HG03439 (cell line): ENCODE measurements around the gene MACROD2.
"Not testable (repeated sequence)": the region's sequence is repeated elsewhere in the genome, so short reads cannot be mapped to it uniquely, and the experiment has no call there.

ENCODE experiments used
- ATAC-seq: cut with Tn5 transposase; IDR thresholded peaks from one replicate; pipeline ENCODE4 v1.9.1; 2021; ENCODE audit warnings: mild to moderate bottlenecking, moderate library complexity; ENCODE audit not compliant: unreplicated experiment

The MACROD2 gene

DNA sequence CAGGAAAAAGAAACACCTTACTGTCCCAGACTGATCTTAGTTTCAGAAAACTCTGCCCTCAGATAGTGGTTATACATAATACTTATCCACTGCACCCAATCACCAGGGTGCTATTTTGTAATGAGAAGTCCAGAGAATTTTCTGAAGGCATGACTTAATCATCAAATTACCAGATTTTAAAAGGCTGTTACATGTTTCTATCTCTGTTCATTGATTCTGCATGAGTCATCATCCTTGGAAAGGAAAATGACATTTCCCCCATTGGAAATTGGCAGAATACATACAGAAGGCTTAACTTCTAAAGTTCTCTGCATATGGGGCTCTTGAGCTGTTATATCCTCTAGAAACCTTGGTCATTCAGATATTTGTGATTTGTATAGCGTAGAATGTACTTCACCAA, 930.0 kb downstream of the MACROD2 start:
- ATAC-seq, result no peak

DNA sequence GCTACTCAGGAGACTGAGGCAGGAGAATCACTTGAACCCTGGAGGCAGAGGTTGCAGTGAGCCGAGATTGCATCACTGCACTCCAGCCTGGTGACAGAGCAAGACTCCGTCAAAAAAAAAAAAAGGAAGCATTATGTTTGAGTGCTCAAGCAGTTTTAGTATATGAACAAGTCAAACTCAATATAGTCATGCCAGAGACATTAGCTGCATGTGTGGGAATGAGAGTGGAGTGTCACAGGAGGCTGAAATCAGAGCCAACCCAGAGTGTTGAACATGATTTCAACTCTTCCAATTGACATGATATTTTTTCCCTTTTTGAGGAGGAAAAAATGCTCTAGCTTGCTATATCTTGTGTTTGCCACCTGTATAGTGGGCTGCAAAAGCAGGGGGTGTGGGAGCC, 931.1 kb downstream of the MACROD2 start:
- not testable (repeated sequence) for ATAC-seq

DNA sequence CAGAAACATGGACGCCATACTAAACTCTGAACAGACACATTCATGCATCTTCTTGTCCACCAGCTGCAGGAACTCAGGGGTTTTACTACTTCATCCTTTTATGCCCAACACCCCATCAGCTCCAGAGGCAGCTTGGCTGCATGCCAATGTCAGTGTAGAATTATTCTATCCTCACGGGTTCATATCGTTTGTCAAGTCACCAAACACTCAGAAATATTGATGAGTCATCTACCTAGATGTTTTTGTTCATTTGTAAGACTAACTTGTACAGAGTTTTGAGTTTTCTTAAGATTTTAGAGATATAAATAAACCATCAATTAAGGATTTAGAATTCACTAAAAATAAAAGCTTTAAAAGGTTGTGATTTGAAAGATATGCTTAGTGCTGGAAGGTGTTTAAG, 932.8 kb downstream of the MACROD2 start:
- no peak for ATAC-seq

DNA sequence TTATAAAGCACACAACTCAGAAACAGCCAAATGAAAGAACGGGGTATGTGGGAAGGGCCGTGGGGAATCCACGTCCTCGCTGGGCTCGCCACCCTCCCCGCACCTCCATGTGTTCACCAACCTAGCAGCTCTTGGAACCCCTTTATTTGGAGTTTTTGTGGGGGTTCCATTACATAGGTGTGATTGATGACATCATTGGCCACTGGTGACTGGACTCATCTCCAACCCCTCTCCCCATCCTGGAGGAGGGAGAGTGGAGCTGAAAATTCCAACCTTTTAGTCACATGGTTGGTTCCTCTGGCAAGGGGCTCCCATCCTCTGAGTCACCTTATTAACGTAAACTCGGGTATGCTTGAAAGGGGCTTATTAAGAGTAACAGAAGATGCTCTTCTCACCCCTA, 934.1 kb downstream of the MACROD2 start:
- ATAC-seq, result no peak

DNA sequence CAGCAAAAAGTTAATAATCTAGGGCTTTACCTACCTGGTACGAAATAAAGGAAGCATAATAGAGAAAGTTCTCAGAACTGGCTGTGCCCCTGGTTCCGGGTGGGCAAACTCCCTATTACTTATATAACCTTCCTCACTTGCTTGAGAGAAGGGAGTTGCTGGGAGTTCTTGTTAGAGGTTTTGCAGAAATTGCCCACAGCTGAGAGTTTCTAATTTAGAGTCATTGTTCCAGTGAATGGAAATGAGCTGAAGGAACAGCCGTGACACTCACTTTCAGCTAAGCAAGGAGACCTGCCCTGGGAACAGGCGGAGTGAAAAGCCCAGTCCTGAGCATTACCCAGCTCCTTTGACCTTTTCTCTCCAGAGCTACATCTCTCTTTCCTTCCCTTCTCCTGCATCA, 936.7 kb downstream of the MACROD2 start:
- ATAC-seq, result no peak

DNA sequence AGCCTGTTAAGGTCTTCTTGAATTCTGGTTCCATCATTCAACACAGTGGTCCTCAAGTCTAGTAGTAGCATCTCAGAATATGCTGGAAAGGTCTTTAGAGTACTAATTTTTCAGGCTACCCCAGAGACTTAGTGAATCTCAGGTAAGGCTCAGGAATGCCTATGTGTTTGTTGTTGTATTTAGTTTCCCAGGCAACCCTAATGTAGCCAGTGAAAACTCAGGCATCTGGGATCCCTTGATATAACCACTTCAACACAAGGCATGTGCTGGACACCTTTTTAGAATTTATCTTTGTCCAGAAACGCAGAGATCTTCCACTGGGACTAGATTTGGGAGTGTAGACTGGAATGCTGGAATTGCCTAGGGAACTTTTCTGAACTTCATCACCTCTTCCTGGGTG, 940.0 kb downstream of the MACROD2 start:
- ATAC-seq, result no peak

DNA sequence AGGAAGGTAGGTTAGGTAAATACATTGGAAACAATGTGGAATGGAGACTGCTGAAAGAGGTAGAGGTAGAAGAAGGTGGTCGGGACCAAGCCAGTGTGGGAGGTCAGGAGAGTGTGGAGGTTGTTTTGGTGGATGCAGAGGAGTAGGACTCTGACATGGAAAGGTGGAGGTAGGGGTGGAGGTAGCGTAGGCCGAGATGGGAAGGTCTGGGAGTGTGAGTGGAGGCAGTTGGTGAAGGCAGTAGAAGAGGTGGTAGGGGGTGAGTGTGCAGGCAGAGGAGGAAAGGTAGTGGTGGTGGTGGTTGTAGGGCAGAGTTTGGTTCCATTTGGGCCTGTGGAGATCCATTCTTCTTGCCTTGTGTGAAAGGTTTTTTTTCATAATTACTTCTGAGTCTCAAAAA, 941.7 kb downstream of the MACROD2 start:
- no peak for ATAC-seq

DNA sequence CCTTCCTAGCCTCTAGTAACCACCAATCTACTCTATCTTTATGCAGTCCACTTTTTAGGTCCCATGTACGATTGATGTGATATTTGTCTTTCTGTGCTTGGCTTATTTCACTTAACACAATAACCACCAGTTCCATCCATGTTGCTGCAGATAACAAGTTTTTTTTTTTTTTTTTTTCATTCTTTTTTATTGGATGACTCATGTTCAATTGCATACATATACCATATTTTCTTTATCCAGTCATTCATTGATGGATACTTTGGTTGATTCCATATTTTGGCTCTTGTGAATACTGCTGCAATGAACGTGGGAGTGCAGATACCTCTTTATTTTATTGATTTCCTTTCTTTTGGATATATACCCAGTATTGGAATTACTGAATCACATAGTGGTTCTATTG, 942.5 kb downstream of the MACROD2 start:
- no peak for ATAC-seq

DNA sequence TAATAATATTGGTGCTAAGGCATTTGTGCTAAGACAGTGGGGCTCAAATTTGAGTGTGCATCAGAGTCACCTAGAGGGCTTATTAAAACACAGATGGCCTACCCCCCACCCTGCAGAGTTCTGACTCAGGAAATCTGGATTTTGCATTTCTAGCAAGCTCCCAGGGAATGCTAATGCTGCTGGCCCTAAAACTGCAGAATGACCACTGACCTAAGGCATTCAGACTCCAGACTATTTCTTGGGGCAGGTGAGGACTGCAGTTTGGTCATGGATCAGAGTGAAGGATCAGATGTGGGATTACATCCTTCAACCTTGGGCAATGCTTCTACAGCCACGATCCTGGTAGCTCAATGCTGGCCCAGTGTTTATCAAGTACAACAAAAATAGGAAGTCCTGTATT, 952.2 kb downstream of the MACROD2 start:
- ATAC-seq, result no peak

DNA sequence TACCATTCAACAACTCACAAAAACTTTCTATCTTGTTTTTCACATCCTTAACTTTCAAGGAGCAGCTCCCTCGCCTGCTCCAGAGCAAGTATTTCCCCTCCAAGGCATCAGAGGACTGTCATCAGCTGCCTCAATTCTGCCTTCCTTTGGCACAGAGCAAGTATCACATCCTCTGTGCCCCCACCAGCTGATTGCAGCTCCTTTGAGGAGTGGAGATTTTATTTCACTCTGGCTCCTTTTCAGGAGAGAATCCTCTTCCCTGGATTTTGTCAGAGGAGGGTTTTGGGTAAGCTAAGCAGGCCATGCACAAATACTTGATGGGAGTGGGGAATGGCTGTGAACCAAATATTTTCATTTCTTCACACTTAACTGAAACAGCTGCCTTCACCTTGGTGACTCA, 952.6 kb downstream of the MACROD2 start:
- ATAC-seq, result no peak

DNA sequence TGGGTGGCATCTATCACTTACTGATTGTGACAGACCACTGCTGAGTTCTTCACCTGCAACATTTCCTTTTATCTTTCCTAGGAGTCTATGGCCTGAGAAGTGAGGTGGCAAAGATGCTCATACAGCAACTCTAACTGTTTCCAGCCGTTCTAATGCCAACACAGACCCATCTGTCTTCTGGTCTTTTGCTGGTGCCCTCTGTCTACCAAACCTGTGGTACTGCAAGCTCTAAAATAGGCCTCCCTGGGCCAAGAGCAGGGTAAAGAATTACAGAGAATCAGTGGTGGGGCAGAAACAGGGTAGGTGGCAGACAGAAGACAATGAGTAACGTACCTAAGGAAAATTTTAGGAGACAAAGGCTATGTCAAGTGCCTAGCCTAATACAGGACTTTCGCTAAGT, 953.1 kb downstream of the MACROD2 start:
- ATAC-seq, result no peak

DNA sequence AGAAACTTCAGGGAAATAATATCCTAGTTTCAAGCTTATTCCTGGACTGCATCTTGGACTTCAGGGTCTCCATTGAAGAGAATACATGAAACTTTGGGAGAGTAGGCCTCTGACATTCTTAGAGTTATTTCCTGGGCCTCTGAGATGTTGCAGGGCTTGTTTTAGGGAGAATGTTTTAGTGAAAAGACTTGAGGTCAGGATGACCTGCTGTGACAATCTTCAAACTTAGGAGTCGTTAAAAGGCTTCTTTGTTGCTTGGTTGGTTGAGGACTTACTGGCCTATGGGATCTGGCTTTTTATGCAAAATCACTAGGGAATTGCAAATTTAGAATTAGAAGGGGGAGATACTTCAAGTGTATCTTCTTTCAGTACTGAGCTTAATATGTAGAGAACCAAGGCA, 955.3 kb downstream of the MACROD2 start:
- no peak for ATAC-seq

DNA sequence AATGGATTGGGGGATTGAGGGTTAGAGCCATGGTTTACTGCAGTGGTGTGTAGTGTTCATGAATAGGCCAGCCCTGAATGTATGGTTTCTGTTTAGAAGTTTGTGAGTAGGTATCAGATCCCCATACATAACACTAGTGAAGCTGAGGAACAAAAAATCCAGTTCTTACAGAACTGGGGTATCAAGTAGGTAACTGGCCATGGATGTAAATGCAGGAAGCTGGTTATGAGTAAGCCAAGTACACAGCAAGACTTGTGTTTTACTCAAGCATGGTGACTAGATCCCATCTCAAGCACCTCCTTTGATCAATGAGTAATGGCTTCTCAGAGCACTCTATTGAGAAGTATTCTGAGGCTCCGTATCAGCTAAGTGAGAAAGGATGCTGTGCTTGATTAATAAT, 955.8 kb downstream of the MACROD2 start:
- peak; percentile 81 for ATAC-seq

DNA sequence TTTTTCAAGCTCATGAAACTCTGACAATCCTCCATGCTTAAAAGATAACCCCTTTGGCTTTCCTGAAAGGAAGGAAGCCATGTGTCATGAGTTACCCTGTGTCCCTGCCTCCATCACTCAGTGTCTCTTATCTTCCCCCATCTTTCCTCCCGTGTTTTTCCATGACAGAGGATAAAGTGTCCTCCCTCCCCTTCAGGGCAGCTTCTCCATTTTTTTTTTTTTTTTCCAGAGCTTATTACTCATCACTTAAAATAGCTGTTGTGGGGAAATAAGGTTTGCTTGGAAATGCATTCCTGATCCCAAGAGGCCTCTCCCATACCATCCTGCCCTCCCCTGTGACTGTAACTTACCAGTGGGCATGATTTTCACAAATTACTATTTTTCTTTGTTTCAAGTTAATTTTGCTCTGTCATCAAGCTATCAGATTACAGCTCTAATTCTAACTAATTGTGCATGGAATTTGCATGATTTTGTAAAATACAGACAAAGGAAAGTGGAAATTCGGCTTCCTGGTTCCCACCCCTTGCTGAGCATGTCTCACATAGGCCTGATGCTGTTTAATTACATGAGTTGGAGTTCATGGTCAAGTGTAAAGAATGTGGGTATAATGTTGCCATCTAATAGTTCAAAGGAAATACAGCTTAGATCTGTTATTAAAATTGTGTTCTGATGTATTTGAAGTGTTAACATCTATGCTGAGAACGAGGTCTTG, 956.5 kb downstream of the MACROD2 start:
- no peak for ATAC-seq

DNA sequence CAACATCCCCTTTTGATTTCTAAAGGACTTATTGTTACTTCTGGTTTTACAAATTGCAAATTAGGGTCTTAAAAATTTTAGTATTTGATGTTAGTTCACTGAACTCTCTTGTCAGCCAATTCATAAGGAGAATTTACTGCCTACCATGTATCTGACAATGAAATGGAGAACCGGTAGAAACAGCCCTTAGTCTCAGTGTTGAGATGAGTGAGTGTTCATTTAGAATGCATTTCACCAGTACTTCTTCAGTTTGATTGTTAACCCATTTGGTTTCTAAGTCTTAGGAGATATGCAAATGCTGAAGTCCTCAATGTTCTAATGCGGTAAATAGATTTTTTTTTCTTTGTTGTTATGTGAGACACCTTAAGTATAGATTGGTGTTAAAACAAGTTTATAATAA, 958.4 kb downstream of the MACROD2 start:
- ATAC-seq, result no peak

DNA sequence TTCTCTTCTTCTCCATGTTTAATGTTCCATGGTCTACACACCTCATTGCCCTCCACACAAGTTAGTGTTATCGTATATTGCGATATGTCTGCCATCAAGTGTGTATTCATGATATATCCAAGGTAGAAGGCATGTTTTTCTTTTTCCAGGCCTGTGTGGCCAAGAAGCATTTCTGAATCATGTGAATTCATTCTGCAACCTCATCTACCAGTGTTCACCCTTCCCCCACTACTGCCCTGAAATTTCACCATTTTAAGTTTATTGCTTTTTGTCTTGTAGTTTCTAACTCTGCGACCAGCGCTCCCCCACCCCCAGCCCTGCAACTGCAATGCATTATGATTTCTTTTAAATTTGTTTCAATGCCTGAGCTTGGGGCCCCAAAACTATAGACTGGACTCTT, 960.1 kb downstream of the MACROD2 start:
- no peak for ATAC-seq

DNA sequence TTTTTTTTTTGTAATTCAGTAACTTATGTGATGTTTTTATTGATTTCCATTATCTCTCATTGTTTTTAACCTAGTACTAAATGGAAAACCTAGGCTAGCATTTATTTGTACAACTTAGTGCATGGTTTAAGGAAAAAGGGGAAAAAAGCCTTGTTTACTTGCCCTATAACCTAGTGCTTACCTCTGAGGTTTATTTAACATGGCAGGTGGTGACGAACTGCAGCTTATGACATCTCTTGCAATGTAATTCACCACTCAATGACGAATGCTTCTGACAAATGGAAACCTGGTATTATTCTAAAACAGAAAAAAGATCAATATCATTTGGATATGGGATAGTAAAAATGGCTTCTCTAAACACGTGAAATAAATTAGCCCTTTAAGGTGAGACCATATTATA, 960.7 kb downstream of the MACROD2 start:
- ATAC-seq, result no peak

DNA sequence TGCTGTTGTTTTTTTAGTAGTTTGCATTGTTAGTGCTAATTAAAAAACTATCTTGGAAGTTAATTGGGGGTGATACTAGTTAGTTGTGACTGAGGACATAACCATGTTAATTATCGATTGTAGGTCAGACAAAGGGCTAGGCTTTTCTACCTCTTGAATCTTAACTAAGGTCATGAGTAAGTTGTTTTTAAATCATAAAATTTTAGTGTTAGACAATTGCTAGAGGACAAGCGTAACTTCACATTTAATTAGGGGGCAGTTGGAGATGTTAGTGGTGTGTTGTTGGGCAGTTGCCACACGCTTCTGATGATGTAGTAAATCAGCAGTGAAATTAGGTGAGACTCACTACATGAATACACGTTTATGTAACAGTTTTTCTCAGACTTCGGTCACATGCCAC, 961.2 kb downstream of the MACROD2 start:
- ATAC-seq, result no peak

DNA sequence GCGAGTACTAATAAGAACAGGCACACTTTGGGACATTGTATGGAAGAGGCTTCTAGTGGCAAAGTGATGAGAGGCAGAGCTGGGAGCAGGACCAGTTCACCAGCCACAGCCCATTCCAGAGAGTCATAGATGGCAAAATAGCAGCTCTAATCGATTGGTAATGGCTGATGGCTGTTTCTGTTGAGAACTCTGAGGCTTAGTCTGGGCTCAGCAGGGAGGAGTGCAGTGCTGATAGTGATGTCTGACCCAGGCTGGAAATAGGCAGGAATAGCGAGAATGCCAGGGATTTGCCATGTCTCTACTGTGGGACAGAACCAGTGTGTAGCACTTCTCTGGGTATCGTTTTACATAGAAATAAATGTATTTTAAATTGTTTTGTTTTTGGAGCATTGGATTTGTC, 962.1 kb downstream of the MACROD2 start:
- no peak for ATAC-seq

DNA sequence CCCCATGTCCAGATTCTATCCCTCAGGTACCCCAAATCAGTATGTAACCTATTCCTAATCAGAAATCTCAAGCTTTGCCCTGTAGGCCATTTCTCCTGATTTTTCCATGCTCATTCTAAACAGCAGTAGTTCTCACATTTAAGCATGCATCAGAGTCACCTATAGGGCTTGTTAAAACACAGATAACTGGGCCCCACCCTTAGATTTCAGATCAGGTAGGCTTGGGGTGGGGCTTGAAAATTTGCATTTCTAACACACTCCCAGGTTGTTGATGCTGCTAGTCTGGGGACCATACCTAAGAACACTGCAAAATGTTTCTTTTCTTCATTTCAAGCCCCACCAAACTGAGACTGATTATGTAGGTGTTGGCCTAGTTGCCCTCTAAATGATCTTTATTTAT, 963.3 kb downstream of the MACROD2 start:
- ATAC-seq, result no peak

DNA sequence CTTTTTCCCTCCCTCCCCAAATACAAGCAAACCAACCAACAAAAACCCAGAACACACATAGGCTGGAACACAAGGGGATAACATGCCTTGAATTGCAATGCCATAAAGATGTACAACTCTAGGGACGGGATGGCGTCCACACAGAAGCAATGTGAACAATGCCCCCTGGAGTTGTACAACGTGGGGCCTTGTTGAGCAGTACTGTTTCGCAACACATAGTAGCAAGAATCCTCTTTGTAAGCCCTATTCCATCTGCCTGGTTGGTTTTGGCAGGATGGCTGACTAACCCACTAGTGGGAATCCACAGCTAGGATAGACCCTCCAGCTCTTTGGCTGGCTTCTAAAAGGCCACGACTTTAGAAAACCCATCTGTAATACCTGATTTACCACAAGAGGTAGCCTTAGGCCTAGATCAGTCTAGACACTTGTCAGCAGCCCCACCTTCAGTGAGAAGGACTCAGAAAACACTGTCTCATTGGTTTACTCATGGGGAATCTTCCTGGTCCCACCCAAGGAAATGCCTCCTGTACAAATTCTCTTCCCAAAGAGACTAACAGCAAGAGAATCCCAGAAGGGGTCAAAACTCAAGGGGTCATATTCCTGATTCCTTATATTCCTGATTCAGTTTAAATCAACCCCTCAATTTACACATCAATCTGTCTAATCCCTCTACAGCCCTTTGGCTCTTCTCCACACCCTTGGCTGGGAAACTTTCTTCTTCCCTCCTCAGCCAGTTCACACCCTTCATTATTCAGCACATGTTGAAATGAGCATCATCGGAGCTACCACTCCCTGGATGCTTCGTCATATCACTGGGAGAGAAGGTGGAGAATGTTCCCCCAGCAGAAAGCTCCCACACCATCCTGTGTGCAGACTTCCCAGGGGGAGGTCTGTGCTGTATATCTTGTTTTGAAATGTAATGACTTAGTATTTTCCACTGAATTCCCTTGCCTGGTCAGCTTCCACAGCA, 964.5 kb downstream of the MACROD2 start:
- no peak for ATAC-seq

DNA sequence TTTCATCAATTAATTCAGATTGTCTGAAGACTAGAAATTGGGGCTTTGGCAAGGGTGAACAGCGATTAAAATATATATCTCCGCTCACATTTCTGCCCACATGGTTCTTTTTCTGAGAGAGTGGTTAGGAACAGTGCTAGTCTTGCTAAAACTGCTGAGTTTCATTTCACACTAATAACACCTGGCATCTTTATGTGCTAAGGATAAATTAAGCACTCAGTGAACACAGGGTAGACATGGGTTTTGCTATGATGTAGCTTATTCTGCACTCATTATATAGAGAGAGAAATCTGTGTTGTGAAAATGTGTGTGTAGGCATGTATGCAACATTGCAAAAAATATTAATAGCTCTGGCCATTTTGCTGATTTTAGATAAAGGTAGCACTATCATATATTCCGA, 965.5 kb downstream of the MACROD2 start:
- no peak for ATAC-seq
